ENCODE measurements around the gene ANKS4B. TPM values are rescaled to one million over a fixed set of nuclear protein-coding genes. Genes with fewer than 3 reads are reported as not detected.

Gene ANKS4B
- total and polyA plus RNA-seq, 2 donors (not counting 3 experiments of a cell fraction or from before 2014, with no cell fraction given), result not detected

DNA sequence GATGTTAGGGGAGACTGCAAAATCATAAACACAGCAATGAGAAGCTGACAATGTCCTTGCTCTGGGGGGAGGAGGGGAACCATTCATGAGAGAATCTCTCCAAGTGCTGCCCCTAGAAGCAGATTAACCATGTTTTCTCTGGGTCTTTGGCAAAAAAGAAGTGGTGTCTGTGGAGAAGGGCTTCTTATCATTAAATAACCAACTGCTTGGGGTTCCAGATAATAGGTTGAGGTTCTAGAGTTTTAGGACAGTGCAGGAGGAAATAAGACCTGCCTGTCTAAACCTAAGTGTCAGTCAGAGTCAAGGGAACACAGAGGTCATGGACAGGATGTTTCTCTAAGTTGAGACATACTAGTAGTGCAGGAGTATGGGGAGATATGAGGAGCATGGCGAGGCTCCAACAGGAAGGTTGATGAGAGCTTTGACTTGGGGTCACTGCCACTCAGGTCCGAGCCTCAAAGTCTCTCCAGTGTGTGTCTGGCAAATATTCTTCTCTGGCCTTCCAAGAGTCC is 5.1 kb upstream of the ANKS4B start:
- Histone ChIP-seq H3K27ac (ENCODE audit: insufficient read depth, low read depth, low read length) (no peak overlapping the region), H3K36me3 (ENCODE audit: control insufficient read depth in 2 of 2, extremely low read depth in 1 of 2, insufficient read depth in 2 of 2, low read length in 2 of 2) (no peaks in the 10 kb centered on the region), H3K9ac (replicated peaks; ENCODE audit: extremely low read depth, insufficient read depth, low read length) (no peak overlapping the region), H3K79me2 (ENCODE audit: control insufficient read depth, insufficient read depth, low read length) (no peaks in the 10 kb centered on the region), H3K27me3 (ENCODE audit: control insufficient read depth in 2 of 2, insufficient read depth in 2 of 2, low read length in 2 of 2) (peaks cover 12 to 21% of the 10 kb centered on the region in 2 experiments), H3K4me2 (ENCODE audit: insufficient read depth, low read length) (no peak overlapping the region), H2AFZ (ENCODE audit: low read depth, low read length) (no peak overlapping the region), H3K9me1 (replicated peaks; ENCODE audit: control insufficient read depth, extremely low read depth, insufficient read depth, low read length) (no peaks in the 10 kb centered on the region), H4K20me1 (replicated peaks; ENCODE audit: control insufficient read depth, extremely low read depth, insufficient read depth, low read length) (no peaks in the 10 kb centered on the region), H3K4me3 (replicated peaks in 1 of 3; ENCODE audit: insufficient read depth in 1 of 3, low read depth in 1 of 3, low read length in 3 of 3) (no peak overlapping the region), H3K9me3 (replicated peaks; ENCODE audit: control insufficient read depth, insufficient read depth, low read length) (no peaks in the 10 kb centered on the region), H3K4me1 (ENCODE audit: control insufficient read depth, extremely low read depth, insufficient read depth, low read length) (no peaks in the 10 kb centered on the region)
- BruUV-seq (replicated peaks), result no TSS peak
- no peak for DNase-seq (ENCODE audit: low read depth, low spot score)
- dilution Hi-C loops (cut with MboI; ENCODE audit: extremely low pct_ligation_motif_present, low sequenced_read_pairs) (no loop called here), intact Hi-C loops (cut with micrococcal nuclease) (no loop called here)
- TF ChIP-seq MAX (IDR thresholded peaks at IDR 0.05; ENCODE audit: insufficient read depth, insufficient read length) (no peak), JUN (IDR thresholded peaks at IDR 0.05; ENCODE audit: borderline replicate concordance, insufficient read depth, insufficient read length, low read depth) (no peak), POLR2A (IDR thresholded peaks at IDR 0.05; ENCODE audit: low read depth, low read length) (no peak), GATA2 (IDR thresholded peaks at IDR 0.05; ENCODE audit: insufficient read depth, insufficient read length, low read depth, low read length) (no peak), FOS (IDR thresholded peaks at IDR 0.05; ENCODE audit: borderline replicate concordance, insufficient read depth, low read length) (no peak), POLR2AphosphoS5 (IDR thresholded peaks at IDR 0.05; ENCODE audit: insufficient read depth, low read depth, low read length) (no peak), CTCF (IDR thresholded peaks at IDR 0.05; ENCODE audit: extremely low read depth in 1 of 2, insufficient read depth in 1 of 2, low read depth in 1 of 2, low read length in 2 of 2) (no peak), EZH2 (IDR thresholded peaks at IDR 0.05; ENCODE audit: borderline replicate concordance, low read depth, low read length, severe bottlenecking) (no peak), MYC (IDR thresholded peaks at IDR 0.05; ENCODE audit: low read depth, low read length) (no peak)
- no peak for FAIRE-seq
- POLR2A ChIA-PET, result no interaction called here
- CTCF ChIA-PET, result no interaction called here

Data from endothelial cell of umbilical vein (primary cell).